Mesenchymal stem cell (in vitro differentiated cells and primary cell): Measurements from ENCODE around the gene IGSF9B.

ENCODE experiments used
- DNase-seq: peaks from one replicate; pipeline ENCODE4 v3.0.0-alpha.2; 2013
- H2AFZ ChIP-seq: one replicate; pipeline ENCODE4 v1.6.1; 2013; ENCODE audit warnings: low read depth, mild to moderate bottlenecking, control low read depth, inconsistent platforms, low read length, moderate library complexity
- H2AK5ac ChIP-seq: 2 replicates; pipeline ENCODE4 v1.6.1; 2013; ENCODE audit warnings: low read length, moderate library complexity, mild to moderate bottlenecking, inconsistent platforms; ENCODE audit not compliant: severe bottlenecking
- H2BK120ac ChIP-seq: one replicate; pipeline ENCODE4 v1.6.1; 2013; ENCODE audit warnings: low read depth, mild to moderate bottlenecking, inconsistent platforms, low read length, moderate library complexity
- H2BK12ac ChIP-seq, 2 experiments: one replicate each; pipeline ENCODE4 v1.6.1; 2013; ENCODE audit warnings: inconsistent platforms in 2 of 2, low read length in 2 of 2, mild to moderate bottlenecking in 2 of 2, moderate library complexity in 2 of 2, control low read depth in 1 of 2
- H2BK15ac ChIP-seq: one replicate; pipeline ENCODE4 v1.6.1; 2013; ENCODE audit warnings: mild to moderate bottlenecking, low read depth, inconsistent platforms; ENCODE audit not compliant: poor library complexity, severe bottlenecking
- H2BK5ac ChIP-seq: 2 replicates; pipeline ENCODE4 v1.6.1; 2013; ENCODE audit warnings: low read depth, mild to moderate bottlenecking, low read length, control low read depth, inconsistent platforms; ENCODE audit not compliant: poor library complexity, severe bottlenecking
- H3K14ac ChIP-seq, 2 experiments: one replicate each; pipeline ENCODE4 v1.6.1; 2013; ENCODE audit warnings: inconsistent platforms in 2 of 2, low read length in 2 of 2, control low read depth in 1 of 2, mild to moderate bottlenecking in 1 of 2, moderate library complexity in 1 of 2
- H3K18ac ChIP-seq, 2 experiments: one replicate each; pipeline ENCODE4 v1.6.1; 2013; ENCODE audit warnings: inconsistent platforms in 2 of 2, low read length in 2 of 2, control low read depth in 1 of 2, low read depth in 1 of 2, mild to moderate bottlenecking in 1 of 2
- H3K23ac ChIP-seq, 2 experiments: one replicate each; pipeline ENCODE4 v1.6.1; 2013; ENCODE audit warnings: inconsistent platforms in 2 of 2, low read length in 2 of 2, mild to moderate bottlenecking in 2 of 2, moderate library complexity in 2 of 2, control low read depth in 1 of 2
- H3K27ac ChIP-seq: 2 replicates; pipeline ENCODE4 v1.5.1; 2013; ENCODE audit warnings: mild to moderate bottlenecking, moderate library complexity, low read length, control low read depth, inconsistent platforms; ENCODE audit not compliant: poor library complexity, severe bottlenecking
- H3K27me3 ChIP-seq, 2 experiments: 2 replicates each; pipeline versions ENCODE4 v1.6.1 to v1.7.0; 2013; ENCODE audit warnings: low read length in 2 of 2, mild to moderate bottlenecking in 2 of 2, moderate library complexity in 2 of 2, control low read depth in 1 of 2, inconsistent platforms in 1 of 2; ENCODE audit not compliant: control insufficient read depth in 1 of 2, insufficient read depth in 1 of 2
- H3K36me3 ChIP-seq, 2 experiments: 2 replicates each; pipeline versions ENCODE4 v1.6.1 to v1.7.0; 2013; ENCODE audit warnings: low read length in 2 of 2, control low read depth in 1 of 2, inconsistent platforms in 1 of 2, low read depth in 1 of 2, mild to moderate bottlenecking in 1 of 2; ENCODE audit not compliant: insufficient read depth in 2 of 2, control insufficient read depth in 1 of 2
- H3K4ac ChIP-seq, 2 experiments: one replicate each; pipeline ENCODE4 v1.6.1; 2013; ENCODE audit warnings: inconsistent platforms in 2 of 2, low read length in 2 of 2, mild to moderate bottlenecking in 2 of 2, moderate library complexity in 2 of 2, control low read depth in 1 of 2, low read depth in 1 of 2
- H3K4me1 ChIP-seq: 2 replicates; pipeline ENCODE4 v1.6.1; 2013; ENCODE audit warnings: low read depth, low read length, control low read depth; ENCODE audit not compliant: control insufficient read depth, insufficient read depth
- H3K4me2 ChIP-seq: 2 replicates; pipeline ENCODE4 v1.6.1; 2013; ENCODE audit warnings: low read length, mild to moderate bottlenecking, inconsistent platforms; ENCODE audit not compliant: poor library complexity, severe bottlenecking
- H3K4me3 ChIP-seq, 2 experiments: 2 replicates each; pipeline versions ENCODE4 v1.5.1 to v1.7.0; 2013; ENCODE audit warnings: low read length in 2 of 2, mild to moderate bottlenecking in 2 of 2, control low read depth in 1 of 2, low read depth in 1 of 2; ENCODE audit not compliant: insufficient read depth in 1 of 2
- H3K79me1 ChIP-seq: replicated peaks from 2 replicates; pipeline ENCODE4 v1.6.1; 2013; ENCODE audit warnings: mild to moderate bottlenecking, control low read depth, low read length, inconsistent platforms; ENCODE audit not compliant: poor library complexity, severe bottlenecking
- H3K9ac ChIP-seq: 2 replicates; pipeline ENCODE4 v1.7.0; 2013; ENCODE audit warnings: mild to moderate bottlenecking, low read length, moderate library complexity
- H3K9me3 ChIP-seq: 2 replicates; pipeline ENCODE4 v1.7.0; 2013; ENCODE audit warnings: mild to moderate bottlenecking, low read length; ENCODE audit not compliant: control insufficient read depth
- H4K8ac ChIP-seq: one replicate; pipeline ENCODE4 v1.6.1; 2013; ENCODE audit warnings: inconsistent platforms, mild to moderate bottlenecking, low read length, moderate library complexity
- H4K91ac ChIP-seq: one replicate; pipeline ENCODE4 v1.6.1; 2013; ENCODE audit warnings: mild to moderate bottlenecking, low read length, inconsistent platforms
- WGBS: methylation state at CpG from one replicate; pipeline ENCODE4 v1.1.7; 2013; ENCODE audit warnings: mixed read lengths; 5-methylcytosine and 5-hydroxymethylcytosine counted together

Gene IGSF9B

DNA sequence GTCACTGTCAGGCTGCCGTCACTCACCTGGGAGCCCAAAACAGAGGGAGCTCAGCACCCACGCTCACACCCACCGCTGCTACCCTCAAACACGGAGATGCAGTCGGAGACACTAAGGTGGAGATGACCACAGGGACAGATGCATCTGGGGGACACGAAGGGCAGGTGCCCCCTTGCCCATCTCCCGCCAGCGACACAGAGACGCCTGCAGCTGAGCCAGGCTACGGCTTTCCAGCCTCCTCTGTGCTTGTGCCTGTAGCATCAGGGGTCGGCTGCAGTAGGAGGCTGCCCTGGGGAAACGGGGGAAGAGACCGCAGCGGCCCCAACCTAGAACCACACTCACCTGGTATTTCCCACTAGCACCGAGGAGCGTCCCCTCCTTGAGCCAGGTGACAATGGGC, 19.3 kb downstream of the IGSF9B start:
- Histone ChIP-seq H3K9me3 (no peaks in the 10 kb centered on the region), H3K4me3 (no peak overlapping the region), H3K18ac (no peak overlapping the region), H2BK15ac (no peak overlapping the region), H2AFZ (no peak overlapping the region), H4K8ac (no peak overlapping the region), H2BK12ac (no peak overlapping the region), H3K27me3 (peaks cover 0 to 28% of the 10 kb centered on the region in 2 experiments), H3K79me1 (no peaks in the 10 kb centered on the region), H3K14ac (no peak overlapping the region), H2AK5ac (no peak overlapping the region), H3K9ac (no peak overlapping the region), H2BK120ac (no peak overlapping the region), H3K4me1 (no peaks in the 10 kb centered on the region), H3K4me2 (no peak overlapping the region), H3K27ac (no peak overlapping the region), H4K91ac (no peak overlapping the region), H3K36me3 (no peaks in the 10 kb centered on the region), H3K4ac (no peak overlapping the region), H3K23ac (no peak overlapping the region), H2BK5ac (no peak overlapping the region)
- 95% methylated on average over 14 of the region's 16 CpGs for WGBS
- DNase-seq: no peak

DNA sequence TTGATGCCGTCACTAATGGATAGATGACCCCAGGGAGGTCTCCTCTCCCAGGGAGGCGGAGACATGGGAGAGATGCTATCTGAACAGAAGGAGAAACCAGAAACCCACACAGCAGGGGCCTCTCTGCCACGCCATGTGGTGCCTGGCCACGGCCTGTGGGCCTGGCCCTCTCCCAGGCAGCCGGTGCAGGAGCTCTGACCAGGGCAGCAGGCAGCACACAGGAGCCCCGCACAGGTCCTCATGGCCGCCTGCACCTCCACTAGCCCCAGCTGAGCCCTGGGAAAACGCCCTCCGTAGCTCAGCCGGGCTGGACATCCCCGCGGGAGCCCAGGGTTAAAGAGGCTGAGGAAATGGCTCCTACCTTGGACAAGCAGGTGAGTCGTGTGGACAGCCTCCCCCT, 19.8 kb downstream of the IGSF9B start:
- Histone ChIP-seq H3K27ac (no peak overlapping the region), H3K4ac (no peak overlapping the region), H2BK5ac (no peak overlapping the region), H3K4me2 (no peak overlapping the region), H3K23ac (no peak overlapping the region), H3K9ac (no peak overlapping the region), H3K36me3 (no peaks in the 10 kb centered on the region), H2AK5ac (no peak overlapping the region), H3K4me3 (no peak overlapping the region), H4K8ac (no peak overlapping the region), H3K18ac (no peak overlapping the region), H2AFZ (no peak overlapping the region), H2BK15ac (no peak overlapping the region), H3K79me1 (no peaks in the 10 kb centered on the region), H2BK120ac (no peak overlapping the region), H2BK12ac (no peak overlapping the region), H3K4me1 (no peaks in the 10 kb centered on the region), H4K91ac (no peak overlapping the region), H3K27me3 (peaks cover 0 to 26% of the 10 kb centered on the region in 2 experiments), H3K9me3 (no peaks in the 10 kb centered on the region), H3K14ac (no peak overlapping the region)
- no peak for DNase-seq
- WGBS: 73% methylated on average over 13 of the region's 13 CpGs

GRCh38 chr11:133936592-133936991, 20.2 kb downstream of the IGSF9B start:
- no peak overlapping the region for H3K4me2 ChIP-seq
- WGBS: 43% methylated on average over 9 of the region's 9 CpGs

DNA sequence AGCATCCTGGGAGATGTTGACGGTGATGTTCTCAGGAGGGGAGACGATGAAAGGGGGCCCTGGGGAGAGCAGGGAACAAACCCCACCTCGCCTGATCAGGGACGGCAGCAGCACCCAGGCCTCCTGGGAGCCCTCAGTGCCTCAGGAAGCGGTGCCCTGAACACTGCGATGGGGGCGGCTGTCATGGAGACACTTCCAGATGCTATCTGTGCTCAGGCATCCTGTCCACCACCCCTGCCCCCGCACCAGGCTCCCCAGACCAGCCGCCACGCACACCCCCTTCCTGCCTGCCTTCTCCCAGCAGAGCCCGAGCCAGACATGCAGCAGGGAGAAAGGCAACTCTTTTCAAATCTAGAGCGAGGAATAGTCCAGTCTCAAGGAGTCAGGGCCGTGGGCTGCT, 20.6 kb downstream of the IGSF9B start:
- Histone ChIP-seq H3K27me3 (peaks cover 0 to 28% of the 10 kb centered on the region in 2 experiments), H3K79me1 (no peaks in the 10 kb centered on the region), H3K9ac (no peak overlapping the region), H2AK5ac (no peak overlapping the region), H3K14ac (no peak overlapping the region), H4K91ac (no peak overlapping the region), H2BK120ac (no peak overlapping the region), H3K4me2 (no peak overlapping the region), H3K4me1 (no peaks in the 10 kb centered on the region), H2BK12ac (no peak overlapping the region), H4K8ac (no peak overlapping the region), H2AFZ (no peak overlapping the region), H3K4ac (no peak overlapping the region), H2BK5ac (no peak overlapping the region), H3K23ac (no peak overlapping the region), H2BK15ac (no peak overlapping the region), H3K4me3 (no peak overlapping the region), H3K27ac (no peak overlapping the region), H3K9me3 (no peaks in the 10 kb centered on the region), H3K18ac (no peak overlapping the region), H3K36me3 (no peaks in the 10 kb centered on the region)
- WGBS: 52% methylated on average over 13 of the region's 13 CpGs
- no peak for DNase-seq

More at GRCh38 chr11:133936592-133936991, 20.2 kb downstream of the IGSF9B start:
- H3K4me1 ChIP-seq: no peaks in the 10 kb centered on the region
- no peak for DNase-seq
- no peak overlapping the region for H3K27ac ChIP-seq
- H3K79me1 ChIP-seq: no peaks in the 10 kb centered on the region
- no peak overlapping the region for H4K91ac ChIP-seq
- H3K14ac ChIP-seq: no peak overlapping the region
- H3K4ac ChIP-seq: no peak overlapping the region
- no peak overlapping the region for H3K23ac ChIP-seq
- H3K18ac ChIP-seq: no peak overlapping the region
- H2BK12ac ChIP-seq: no peak overlapping the region
- H3K4me3 ChIP-seq: no peak overlapping the region
- no peaks in the 10 kb centered on the region for H3K36me3 ChIP-seq
- no peak overlapping the region for H4K8ac ChIP-seq
- no peak overlapping the region for H3K9ac ChIP-seq
- no peaks in the 10 kb centered on the region for H3K9me3 ChIP-seq
- no peak overlapping the region for H2BK15ac ChIP-seq
- H2AFZ ChIP-seq: no peak overlapping the region
- H2BK120ac ChIP-seq: no peak overlapping the region
- no peak overlapping the region for H2BK5ac ChIP-seq
- peaks cover 0 to 28% of the 10 kb centered on the region in 2 experiments for H3K27me3 ChIP-seq
- H2AK5ac ChIP-seq: no peak overlapping the region
